HCT116 (cell line): Measurements from ENCODE around the gene SCAF1.

Experiments
- EGR1 ChIP-seq: IDR thresholded peaks from 2 replicates; pipeline ENCODE4 v1.6.1; 2012; ENCODE audit warnings: low read depth
- ELF1 ChIP-seq: IDR thresholded peaks from 2 replicates; pipeline ENCODE4 v1.6.1; 2012; ENCODE audit warnings: low read depth, borderline replicate concordance
- EZH2phosphoT487 ChIP-seq: fragments of 200-600 bp; IDR thresholded peaks from 2 replicates; pipeline ENCODE4 v1.6.1; 2018; ENCODE audit warnings: antibody characterized with exemption, borderline replicate concordance
- JUND ChIP-seq: IDR thresholded peaks from 2 replicates; pipeline ENCODE4 v1.6.1; 2012
- POLR2A ChIP-seq: IDR thresholded peaks from 2 replicates; pipeline ENCODE4 v1.7.0; 2011; ENCODE audit warnings: borderline replicate concordance; ENCODE audit not compliant: insufficient read depth, insufficient read length; ENCODE audit errors: extremely low read depth
- POLR2AphosphoS5 ChIP-seq: IDR thresholded peaks from 2 replicates; pipeline ENCODE4 v1.6.1; 2011; ENCODE audit warnings: mild to moderate bottlenecking, low read depth, low read length, moderate library complexity
- SRF ChIP-seq: IDR thresholded peaks from 2 replicates; pipeline ENCODE4 v1.6.1; 2012; ENCODE audit warnings: low read depth
- TF ChIP-seq, protein P1 (sequence below), 3 experiments: fragments of 200-600 bp in 1 of 3; sonication (generic) in 1 of 3; IDR thresholded peaks in 2 of 3; conservative IDR thresholded peaks in 1 of 3; 2 replicates each; pipeline ENCODE4 v1.5.1; 2012 to 2017; ENCODE audit warnings: low read depth in 2 of 3, low read length in 2 of 3, antibody characterized with exemption in 1 of 3, borderline replicate concordance in 1 of 3, control low read depth in 1 of 3, mild to moderate bottlenecking in 1 of 3, mixed read lengths in 1 of 3, mixed run types in 1 of 3, moderate library complexity in 1 of 3; ENCODE audit not compliant: insufficient read depth in 1 of 3

DNA sequence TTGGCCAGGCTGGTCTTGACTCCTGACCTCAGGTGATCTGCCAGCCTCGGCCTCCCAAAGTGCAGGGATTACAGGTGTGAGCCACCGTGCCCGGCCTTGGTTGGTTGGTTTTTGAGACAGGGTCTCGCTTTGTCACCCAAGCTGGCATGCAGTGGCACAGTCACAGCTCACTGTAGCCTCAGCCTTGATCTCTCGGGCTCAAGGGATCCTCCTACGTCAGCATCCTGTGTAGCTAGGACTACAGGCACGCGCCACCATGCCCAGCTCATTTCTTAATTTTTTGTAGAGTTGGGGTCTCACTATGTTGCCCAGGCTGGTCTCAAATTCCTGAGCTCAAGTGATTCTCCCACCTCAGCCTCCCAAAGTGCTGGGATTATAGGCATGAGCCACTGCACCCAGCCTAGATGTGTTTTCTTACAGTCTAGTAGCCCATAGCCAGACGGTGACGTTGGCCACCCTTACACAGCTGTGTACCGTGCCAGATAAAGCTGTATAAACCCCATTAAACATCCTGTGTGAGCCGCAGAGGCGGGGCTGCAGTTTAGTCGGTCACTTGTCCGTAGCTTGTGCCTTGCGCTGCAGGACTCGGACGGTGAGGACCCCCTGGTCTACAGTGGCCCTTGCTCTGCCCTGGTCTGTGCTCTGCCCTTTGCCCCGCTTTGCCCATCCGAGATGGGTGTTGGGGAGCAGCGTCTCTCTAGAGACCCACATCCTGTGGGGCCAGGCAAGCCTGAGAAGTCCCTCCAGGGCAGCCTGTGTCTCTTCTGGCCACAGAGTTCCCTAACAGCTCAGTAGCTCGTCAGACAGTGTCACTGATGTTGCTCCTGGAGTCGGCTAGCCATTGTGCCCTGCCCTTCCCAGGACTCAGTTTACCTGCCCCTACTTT lies 13.8 kb downstream of the SCAF1 start:
- no peak for TF ChIP-seq POLR2AphosphoS5
- no peak for TF ChIP-seq POLR2A
- TF ChIP-seq SRF, result no peak
- TF ChIP-seq, protein P1, sequence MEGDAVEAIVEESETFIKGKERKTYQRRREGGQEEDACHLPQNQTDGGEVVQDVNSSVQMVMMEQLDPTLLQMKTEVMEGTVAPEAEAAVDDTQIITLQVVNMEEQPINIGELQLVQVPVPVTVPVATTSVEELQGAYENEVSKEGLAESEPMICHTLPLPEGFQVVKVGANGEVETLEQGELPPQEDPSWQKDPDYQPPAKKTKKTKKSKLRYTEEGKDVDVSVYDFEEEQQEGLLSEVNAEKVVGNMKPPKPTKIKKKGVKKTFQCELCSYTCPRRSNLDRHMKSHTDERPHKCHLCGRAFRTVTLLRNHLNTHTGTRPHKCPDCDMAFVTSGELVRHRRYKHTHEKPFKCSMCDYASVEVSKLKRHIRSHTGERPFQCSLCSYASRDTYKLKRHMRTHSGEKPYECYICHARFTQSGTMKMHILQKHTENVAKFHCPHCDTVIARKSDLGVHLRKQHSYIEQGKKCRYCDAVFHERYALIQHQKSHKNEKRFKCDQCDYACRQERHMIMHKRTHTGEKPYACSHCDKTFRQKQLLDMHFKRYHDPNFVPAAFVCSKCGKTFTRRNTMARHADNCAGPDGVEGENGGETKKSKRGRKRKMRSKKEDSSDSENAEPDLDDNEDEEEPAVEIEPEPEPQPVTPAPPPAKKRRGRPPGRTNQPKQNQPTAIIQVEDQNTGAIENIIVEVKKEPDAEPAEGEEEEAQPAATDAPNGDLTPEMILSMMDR (IDR thresholded peaks at IDR 0.05 in 2 of 3, conservative IDR thresholded peaks at IDR 0.05 in 1 of 3; ENCODE audit: borderline replicate concordance in 1 of 3, insufficient read depth in 1 of 3, low read depth in 2 of 3, low read length in 2 of 3), result no peak
- no peak for TF ChIP-seq ELF1
- TF ChIP-seq JUND, result no peak
- TF ChIP-seq EZH2phosphoT487, result no peak
- no peak for TF ChIP-seq EGR1
